AG20443 (cell line): ENCODE results near the gene RCC1.
"Not testable (repeated sequence)": the region's sequence is repeated elsewhere in the genome, so short reads cannot be mapped to it uniquely, and the experiment has no call there.

Experiments
- DNase-seq: peaks from one replicate; pipeline ENCODE4 v3.0.0; 2012; ENCODE audit warnings: low spot score, mixed read lengths

The RCC1 gene, protein sequence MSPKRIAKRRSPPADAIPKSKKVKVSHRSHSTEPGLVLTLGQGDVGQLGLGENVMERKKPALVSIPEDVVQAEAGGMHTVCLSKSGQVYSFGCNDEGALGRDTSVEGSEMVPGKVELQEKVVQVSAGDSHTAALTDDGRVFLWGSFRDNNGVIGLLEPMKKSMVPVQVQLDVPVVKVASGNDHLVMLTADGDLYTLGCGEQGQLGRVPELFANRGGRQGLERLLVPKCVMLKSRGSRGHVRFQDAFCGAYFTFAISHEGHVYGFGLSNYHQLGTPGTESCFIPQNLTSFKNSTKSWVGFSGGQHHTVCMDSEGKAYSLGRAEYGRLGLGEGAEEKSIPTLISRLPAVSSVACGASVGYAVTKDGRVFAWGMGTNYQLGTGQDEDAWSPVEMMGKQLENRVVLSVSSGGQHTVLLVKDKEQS

DNA sequence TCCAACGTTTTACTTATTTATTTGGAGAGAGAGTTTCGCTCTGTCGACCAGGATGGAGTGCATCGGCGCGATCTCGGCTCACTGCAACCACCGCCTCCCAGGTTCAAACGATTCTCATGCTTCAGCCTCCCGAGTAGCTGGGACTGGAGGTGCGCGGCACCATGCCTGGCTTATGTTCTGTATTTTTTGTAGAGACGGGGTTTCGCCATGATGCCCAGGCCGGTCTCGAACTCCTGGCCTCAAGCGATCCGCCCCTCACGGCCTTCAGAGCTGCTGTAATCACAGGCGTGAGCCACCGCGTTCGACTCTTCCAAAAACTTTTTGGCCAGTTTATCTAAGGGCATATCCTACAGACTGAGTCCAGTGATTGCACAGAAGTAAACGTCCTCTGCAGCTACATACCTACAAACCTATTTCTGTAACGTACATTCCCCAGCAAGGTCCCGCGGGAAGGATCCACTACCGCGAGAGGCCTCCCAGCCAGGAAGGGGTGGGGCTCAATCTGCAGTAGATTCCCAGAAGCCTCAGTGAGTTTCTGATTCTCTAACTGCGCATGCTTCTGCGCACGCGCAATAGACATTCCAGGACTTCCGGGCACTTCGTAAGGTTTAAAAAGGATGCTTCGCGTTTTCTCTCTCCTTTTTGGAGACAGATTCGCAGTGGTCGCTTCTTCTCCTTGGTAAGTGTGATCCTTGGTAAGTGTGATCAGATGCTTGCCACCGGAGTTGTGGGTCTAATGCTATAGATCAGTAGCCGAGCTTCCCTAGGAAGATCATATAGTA, at the start of gene RCC1:
Gene RCC1, plus strand, starts transcription at position 638 of the 782 bp plus-strand sequence. CDS start 23,824 bp downstream, outside the sequence.
- DNase-seq, result peak; percentile 98

GRCh38 chr1:28456078-28456477, 49.8 kb upstream of the RCC1 start:
- DNase-seq, result peak; percentile 32

DNA sequence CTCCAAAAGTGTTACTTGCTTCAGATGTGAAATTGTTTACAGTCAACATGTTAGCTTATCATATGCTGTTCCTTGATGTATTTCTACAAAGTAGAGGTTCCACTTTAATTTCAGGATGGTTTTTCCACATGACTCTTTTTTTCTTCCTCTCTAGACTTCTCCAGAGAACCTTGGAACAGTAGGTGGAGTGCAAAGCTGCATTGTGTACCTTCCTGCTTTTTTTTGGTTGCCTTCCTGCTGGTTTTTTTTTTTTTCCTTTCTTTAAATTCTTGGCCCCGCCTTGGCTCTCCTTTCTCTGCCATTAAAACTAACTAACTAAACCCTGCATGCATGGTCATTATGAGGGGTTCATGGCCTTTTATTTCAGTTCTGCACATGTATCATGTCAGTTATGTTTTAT, 48.2 kb upstream of the RCC1 start:
- no peak for DNase-seq

DNA sequence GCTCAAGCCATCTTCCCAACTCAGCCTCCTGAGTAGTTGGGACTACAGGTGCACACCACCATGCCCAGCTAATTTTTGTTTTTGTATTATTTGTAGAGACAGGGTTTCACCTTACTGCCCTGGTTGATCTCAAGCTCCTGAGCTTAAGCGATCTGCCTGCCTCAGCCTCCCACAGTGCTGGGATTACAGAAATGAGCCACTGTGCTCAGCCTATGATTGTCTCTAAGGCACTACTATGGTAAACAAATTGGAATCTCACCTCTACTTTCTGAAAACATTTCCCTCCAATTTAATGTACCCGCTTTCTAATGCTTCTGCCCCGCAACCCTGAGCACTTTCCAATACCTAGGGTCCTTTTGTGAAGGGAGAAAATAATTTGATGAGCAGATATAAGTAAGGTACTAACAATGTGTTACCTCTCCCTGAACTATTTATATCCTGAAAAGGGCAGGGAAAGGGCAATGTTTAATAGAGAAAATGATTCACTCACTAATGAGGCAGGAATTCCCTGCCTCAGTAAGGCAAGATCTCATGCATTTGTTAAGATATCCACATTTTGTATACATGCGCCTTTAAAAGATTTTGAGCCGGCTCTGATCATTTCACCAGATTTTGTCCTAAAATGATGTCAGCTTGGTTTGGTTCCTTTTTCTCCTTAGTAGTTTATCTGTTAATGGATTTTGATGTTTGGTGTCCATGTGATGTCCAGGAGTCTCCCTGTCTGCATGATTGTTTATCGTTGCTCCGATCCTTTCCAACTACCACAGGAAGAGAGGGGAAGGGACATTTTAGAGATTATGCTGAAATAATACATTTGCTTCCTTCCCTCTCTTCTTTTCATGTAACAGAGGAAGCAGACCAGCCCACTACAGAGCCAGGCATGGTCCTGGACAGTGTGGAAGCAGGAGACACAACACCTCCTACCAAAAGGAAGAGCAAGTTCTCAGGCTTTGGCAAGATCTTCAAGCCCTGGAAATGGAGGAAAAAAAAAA, 47.3 kb upstream of the RCC1 start:
- no peak for DNase-seq

- DNase-seq, result no peak
Observed at GRCh38 chr1:28466226-28466778, 39.5 kb upstream of the RCC1 start.

GRCh38 chr1:28470146-28470545, 35.7 kb upstream of the RCC1 start:
- DNase-seq, result no peak

- DNase-seq, result not testable (repeated sequence)
Observed at GRCh38 chr1:28479497-28479896, 26.3 kb upstream of the RCC1 start.

DNA sequence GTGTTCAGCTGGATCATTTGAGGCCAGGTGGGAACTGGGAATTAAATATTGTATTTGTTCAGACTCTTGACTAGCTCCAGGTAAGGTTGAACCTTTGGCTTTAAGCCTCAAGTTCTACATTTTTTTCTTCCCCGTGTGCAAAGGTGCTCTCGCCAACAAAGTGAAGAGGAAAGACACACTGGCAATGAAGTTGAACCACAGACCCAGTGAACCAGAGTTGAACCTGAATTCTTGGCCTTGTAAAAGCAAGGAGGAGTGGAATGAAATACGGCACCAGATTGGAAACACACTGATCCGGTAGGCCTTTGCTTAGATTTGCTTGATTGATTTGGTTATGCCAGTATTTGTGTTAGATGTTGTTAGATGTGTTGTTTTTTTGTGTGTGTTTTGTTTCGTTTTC, 25.5 kb upstream of the RCC1 start:
- no peak for DNase-seq

- DNase-seq, result no peak
Observed at GRCh38 chr1:28482138-28482537, 23.7 kb upstream of the RCC1 start.

GRCh38 chr1:28482702-28483101, 23.1 kb upstream of the RCC1 start:
- DNase-seq, result no peak

GRCh38 chr1:28494737-28495136, 11.1 kb upstream of the RCC1 start:
- no peak for DNase-seq

DNA sequence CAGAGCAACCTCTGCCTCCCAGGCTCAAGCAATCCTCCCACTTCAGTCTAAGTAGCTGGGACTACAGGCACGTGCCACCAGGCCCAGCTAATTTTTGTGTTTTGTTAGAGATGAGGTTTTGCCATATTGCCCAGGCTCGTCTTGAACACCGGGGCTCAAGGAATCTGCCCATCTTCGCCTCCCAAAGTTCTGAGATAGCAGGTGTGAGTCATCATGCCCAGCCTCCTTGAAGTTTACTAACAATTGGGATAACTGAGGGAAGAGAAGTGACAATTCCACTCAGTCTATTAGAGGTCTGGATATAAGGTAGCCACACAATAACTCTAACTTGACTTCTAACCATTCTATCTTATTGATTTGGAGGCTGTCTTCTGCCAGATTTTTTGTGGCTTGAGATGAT, 6.3 kb upstream of the RCC1 start:
- no peak for DNase-seq

- DNase-seq, result no peak
Observed at GRCh38 chr1:28501925-28502324, 3.9 kb upstream of the RCC1 start.

DNA sequence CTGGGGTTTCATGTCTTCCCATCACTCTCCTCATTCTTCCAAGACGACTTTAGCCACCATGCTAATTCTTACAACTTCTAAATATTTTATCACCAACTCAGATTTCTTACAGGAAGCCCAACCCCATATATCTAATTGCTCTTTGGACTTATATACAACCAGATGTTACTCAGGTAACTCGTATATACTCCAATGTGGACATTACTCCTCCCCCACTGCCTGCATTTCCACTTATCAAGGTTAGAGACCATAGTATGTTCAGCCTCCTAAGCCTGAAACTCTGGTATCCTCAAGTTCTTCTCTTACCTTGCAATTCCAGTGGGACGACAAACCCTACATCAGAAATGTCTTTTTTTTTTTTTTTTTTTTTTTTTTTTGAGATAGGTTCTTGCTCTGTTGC, 2.7 kb upstream of the RCC1 start:
- no peak for DNase-seq

DNA sequence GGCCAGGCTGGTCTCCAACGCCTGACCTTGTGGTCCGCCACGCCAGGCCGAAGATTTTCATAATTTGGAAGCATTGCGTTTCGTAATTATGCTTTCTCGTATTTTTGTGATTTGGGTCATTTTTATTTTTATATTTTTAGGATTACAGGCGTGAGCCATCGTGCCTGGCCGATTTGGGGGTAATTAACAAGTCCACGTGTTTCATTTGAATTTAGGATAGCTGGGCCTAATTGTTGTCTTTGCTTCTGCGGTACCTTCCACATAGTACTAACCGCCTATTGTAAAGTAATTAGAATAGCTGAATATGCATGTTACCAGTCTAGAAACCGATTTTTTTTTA, 1.0 kb downstream of the RCC1 start:
- no peak for DNase-seq

GRCh38 chr1:28507247-28507645, 1.4 kb downstream of the RCC1 start:
- DNase-seq, result no peak

GRCh38 chr1:28507646-28508434, 2.0 kb downstream of the RCC1 start:
- no peak for DNase-seq

- DNase-seq, result no peak
Observed at GRCh38 chr1:28508435-28508754, 2.6 kb downstream of the RCC1 start.

GRCh38 chr1:28509705-28510272, 3.9 kb downstream of the RCC1 start:
- DNase-seq, result no peak

DNA sequence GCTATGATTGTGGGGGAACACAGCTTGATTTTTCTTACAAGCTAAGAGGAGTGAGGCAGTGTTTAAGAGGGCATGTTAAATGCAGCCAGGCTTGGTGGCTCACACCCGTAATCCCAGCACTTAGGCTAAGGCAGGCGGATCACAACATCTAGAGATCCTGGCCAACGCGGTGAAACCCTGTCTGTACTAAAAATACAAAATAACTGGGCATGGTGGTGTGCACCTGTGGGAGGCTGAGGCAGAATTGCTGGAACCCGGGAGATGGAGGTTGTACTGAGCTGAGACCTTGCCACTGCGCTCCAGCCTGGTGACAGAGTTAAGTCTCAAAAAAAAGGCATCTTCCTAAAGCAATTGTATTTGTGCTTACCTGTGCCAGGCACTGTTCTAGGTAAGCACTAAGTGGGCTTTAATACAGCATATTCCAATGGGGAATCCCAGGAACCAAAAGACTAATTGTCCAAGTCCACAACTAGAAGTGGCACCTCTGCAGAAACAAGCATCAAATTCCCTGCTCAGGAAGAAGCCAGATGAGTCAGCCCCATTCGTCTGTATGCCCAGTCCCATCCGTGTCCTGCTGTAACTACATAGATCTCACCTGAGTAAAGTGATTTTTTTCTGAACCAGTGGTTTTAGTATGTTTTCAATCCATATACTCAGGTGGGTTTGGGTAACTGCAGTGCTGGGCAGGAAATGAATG, 4.6 kb downstream of the RCC1 start:
- no peak for DNase-seq
